HG03025 (cell line): Measurements from ENCODE around the gene DOK6.

Experiments used
- ATAC-seq: cut with Tn5 transposase; IDR thresholded peaks from one replicate; pipeline ENCODE4 v1.9.1; 2021; ENCODE audit warnings: mild to moderate bottlenecking, moderate library complexity; ENCODE audit not compliant: unreplicated experiment, low FRiP score

DOK6 gene

DNA sequence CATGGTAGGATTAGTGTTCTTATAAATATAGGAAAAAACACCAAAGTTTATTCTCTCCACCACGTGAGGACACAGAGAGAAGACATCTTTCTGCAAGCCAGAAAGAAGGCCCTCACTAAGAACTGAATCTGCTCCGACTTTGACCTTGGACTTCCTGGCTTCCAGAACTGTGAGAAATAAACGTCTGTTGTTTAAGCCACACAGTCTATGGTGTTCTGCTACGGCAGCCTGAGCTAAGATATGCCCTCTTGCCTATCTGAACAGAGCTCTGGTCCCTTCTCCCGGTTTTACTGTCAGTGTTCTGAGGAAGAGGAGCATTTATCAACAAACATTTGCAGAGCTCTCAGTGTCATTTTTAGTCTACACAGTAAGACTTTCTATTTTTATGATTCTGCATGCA, 131.3 kb downstream of the DOK6 start:
- ATAC-seq, result no peak

DNA sequence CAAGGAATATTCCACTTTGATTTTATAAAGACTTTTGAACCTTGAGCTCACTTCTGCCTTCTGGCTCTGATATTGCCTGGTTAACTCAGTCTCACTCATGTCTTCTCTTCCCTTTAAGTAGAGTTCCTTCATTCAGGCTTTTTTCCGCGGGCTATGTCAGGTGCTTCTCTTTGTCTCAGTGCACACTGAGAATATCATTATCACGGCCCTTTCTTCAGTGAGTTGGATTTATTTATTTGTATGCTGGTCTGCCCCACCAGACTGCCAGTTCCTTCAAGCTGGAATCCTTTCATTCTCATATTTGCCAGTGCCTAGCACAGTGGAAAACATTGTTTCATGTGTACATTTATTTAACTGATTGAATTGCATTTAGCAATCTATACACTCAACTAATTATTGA, 136.5 kb downstream of the DOK6 start:
- no peak for ATAC-seq

DNA sequence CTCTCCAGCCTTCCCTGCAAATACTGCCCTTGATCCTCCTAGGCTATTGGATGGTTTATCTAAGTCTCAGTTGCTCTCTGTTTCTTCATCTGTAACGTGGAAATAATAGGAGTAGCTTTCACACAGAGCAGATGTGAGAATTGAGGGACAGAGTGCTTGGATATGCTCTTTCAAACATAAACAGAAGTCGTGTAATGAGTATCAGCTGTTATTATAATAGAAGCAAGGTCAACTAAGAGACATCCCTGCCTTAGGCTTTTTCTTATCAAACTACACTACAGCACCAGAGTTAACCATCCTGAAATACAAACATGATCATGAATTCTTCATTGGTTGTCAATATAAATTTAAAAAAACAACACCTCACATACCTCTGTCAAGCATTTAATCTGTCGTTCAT, 138.2 kb downstream of the DOK6 start:
- ATAC-seq, result no peak

DNA sequence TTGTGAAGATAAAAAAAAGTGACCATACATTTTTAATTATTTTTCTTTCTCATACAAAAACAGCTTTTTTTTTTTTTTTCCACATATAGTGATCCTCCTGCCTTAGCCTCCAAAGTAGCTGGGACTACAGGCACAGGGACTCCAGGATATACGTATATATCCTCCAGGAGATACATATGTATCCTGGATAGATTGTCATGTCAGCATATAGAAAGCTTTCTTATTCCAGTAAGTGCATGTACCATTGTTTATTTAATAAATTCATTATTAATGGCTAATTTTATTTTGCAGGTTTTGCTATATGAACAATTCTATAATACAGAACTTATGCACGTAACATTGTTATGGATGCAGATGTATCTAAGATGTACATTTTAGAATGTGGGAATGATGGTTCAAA, 138.7 kb downstream of the DOK6 start:
- ATAC-seq, result no peak

DNA sequence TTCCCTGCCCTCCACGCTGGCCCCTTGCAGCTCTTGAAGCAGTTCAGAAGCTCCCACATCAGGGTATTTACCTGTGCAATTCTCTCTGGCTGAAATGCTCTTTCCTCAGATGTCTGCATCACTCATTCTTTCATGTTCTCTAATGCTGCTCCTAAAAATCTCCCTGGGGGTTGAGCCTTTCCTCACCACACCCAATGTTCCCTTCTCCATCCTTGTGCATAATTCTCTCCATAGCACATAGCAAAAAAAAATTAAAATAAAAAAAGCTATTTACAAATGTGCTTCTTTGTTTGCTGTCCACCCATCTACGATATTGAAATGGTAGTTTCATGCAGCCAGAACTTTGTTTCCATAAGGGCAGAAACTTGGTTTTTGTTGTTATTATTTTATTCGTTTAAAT, 155.5 kb downstream of the DOK6 start:
- no peak for ATAC-seq

DNA sequence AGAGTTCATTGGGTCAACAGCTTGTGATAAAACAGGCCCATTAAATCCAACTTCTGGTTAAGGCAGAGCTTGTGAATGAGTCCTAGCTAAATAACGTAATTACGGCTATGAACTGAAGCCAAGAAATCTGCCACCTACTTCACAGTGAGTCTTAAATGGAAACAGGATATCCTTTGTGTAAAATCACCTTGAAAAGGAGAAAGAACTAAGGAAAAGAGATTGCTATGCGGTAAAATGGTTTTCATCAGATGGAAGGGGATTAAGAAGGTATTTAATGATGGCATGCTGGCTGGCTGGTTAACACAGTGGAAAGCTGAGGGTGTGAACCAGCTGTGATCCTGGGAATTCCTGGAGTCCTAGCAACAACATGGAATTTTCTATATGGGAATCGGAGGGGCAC, 156.6 kb downstream of the DOK6 start:
- no peak for ATAC-seq

DNA sequence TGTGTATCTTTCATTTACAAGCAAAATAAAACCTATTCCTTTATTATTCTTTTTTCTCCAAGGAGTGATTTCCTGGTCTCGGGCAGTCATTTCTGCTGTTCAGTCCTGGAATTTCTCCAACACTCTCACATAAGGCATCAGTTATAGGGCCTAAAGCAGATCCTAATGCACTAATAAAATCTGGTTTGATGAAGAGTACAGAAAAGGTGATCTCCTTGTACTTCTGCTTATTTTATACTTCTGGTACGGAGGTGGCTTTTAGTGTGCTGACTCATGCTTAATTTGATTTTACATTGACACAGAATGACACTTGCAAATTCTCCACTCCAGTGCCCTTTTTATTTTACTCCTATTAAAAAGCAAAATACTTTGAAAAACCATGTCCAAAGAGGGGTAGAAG, 157.4 kb downstream of the DOK6 start:
- no peak for ATAC-seq

DNA sequence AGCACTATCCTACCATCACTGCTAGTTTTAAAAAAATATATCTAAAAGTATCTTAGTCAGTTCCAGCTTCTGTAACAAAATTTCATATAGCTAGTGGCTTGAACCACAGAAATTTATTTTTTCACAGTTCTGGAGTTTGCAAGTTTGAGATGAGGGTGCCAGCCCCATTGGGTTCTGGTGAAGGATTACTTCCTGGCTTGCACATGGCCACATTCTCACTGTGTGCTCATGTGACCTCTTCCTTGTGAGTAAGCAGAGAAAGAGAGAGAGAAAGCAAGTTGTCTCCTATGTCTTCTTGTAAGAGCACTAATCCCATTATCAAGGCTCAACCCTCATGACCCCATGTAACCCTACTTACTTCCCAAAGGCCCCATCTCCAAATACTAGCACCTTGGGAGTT, 158.9 kb downstream of the DOK6 start:
- no peak for ATAC-seq

DNA sequence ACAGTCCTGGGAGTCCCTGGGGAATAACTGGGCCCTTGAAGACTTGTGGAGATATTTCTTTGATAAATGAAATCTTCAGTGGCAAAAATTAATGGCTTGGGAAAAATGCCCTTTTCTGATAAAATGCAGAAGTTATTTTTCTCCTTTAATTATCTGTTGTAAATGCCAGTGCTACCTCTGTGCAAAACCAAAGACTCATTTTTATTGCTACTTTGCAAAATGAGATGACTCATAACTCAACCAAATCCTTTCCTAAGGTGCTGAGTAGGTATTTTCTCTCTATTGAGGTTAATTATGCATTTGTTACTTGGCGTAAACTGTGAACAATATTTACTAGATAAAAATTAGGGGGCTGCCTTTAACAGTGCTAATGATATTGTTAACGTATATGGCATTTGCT, 163.9 kb downstream of the DOK6 start:
- ATAC-seq, result no peak

DNA sequence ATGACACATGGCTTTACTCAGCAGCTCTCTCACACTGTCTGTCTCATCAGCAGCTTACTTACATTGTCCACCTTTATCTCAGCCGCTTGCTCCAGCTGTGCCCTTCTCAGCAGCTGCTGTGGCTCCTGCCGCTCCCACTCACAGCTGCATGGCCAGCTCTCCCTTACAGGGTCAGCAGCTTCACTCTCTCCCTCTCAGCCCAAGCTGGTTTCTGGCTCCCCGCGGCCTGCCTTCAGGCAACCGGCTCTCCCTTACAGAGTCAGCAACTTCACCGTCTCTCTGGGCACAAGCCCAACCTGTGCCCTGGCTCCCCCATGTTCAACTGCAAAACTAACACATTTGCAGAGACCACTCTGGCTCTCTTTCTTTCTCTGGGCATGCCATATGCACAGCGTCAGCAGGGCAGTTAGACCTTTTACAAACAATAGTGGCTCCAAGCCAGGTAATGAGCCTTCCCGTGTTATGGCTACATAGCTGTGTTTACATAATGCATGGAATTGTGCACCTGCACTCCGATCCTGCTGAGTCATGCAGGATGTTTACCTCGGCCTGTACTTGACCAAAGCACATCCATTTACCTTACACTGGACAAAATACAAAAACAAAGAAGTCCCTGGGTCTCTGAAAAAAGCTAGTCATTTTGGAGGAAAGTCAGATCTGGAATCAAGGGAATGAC, 167.3 kb downstream of the DOK6 start:
- no peak for ATAC-seq

DNA sequence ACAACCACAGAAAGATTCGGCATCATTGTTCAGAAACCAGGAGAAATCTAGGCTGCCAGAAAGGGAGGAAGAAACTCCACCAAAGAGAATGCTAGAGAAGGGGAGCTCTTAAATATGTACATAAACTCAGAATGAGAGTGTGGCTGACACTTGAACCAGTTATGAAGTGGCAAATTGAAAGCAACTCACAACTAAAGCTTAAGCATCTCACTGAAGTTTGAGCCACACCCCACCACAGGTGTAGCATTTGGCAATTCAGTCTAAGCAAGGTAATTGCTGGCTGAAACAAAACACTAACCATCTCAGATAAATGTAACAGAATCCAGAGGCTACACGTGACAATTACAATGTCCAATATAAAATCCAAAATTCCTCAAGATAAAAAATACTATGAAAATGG, 168.4 kb downstream of the DOK6 start:
- ATAC-seq, result no peak

DNA sequence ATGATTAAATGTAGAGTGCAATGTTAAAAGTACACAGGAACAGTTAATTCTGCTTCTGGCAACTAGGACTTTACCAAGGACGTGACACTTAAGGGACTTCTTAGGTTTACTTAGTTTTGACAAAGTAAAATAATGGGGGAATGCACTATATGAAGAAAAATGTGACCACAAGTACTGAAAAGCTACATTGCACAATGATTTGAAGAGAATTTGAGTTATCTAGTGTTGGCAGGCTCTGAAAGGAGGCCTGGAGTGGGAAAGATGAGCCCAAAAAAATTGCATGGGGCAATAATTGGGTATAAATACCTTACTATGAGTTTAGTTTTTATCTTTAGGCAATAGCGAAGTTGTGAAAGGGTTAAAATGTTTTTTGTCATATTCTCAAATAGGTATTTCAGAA, 173.7 kb downstream of the DOK6 start:
- ATAC-seq, result no peak

DNA sequence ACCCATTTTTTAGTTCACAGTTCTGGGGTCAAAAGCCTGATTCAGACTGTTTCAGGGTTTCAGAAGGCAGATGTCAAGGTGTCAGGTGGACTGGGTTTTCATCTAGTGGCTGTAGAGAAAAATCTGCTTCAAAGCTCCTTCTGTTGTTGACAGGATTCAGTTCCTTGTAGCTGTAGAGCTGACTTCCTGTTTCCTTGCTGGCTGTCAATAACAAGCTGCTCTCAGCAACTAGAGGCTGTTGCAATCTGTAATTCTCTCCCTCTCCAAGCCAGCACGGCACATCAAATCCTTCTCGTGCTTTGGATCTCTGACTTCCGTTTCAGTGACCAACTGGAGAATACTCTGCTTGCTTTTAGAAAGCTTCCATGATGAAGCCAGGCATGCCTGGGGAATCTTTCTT, 179.4 kb downstream of the DOK6 start:
- ATAC-seq, result no peak

DNA sequence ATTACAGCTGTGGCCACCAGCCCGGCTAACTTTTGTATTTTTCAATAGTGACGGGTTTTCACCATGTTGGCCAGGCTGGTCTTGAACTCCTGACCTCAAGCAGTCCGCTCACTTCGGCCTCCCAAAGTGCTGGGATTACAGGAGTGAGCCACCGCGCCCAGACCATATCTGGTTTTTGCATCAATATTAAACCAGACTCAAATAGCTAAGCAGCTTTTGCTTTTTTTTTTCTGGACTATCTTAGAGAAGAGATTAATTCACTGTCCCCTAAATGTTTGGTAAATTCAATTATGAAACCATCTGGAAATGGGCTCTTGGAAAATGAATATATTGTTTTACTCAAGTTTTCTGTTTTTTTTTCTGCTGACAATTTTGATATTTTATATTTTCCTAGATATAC, 183.7 kb downstream of the DOK6 start:
- no peak for ATAC-seq

DNA sequence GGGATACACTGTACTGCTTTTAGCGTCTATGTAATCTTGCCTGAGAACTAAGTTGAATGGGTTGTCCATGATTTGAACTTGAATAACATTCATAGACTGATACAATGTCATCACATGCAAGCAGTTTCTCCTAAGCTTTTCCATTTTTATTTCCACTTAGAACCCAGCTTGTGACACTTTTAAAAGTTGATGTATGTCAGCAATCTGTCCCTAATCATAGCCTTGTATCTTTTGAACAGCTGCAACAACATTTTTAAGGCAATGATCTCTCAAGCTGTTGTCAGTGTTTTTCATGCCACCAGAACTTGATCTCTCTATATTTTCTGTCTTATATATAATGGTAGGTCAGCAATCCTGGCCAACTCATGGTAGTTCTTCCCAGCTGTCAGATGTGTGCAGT, 185.0 kb downstream of the DOK6 start:
- no peak for ATAC-seq

DNA sequence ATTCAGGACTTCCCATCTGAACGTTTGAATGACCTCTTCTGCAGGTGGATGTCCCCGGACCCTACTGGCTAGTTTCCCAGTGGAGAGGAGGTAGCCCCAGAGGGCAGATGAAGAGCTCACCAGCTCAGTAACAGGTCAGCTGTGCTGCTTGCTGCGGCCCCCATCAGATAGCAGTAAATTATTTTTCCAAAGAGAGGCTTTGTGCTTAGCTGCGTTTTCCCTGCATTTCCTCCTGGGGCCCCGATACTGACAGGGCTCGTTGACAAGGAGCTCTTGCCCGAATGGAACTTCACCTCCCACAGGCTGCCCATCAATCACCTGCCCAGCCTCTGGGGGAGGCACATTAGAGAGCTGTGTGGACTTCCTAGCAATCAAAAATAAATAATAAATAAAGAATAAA, 185.8 kb downstream of the DOK6 start:
- ATAC-seq, result no peak

DNA sequence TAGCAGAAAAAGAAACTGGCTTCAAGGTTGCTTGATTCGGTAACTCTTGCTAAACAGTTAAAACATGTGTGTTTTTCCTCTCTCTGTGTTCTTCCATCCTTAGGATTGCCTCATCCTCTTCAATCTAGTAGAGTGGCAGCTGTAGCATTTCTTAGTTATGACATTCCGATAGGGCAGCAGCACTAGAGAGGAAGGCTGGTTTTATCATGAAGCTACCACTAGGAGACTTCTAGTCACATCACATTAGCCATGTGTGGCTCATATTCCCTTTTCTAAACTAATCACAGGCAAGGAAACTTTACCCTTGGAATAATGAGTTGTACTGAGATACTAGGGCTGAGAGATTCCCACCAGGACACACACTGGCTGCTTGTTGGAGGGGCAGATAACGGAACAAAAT, 187.6 kb downstream of the DOK6 start:
- ATAC-seq, result no peak

DNA sequence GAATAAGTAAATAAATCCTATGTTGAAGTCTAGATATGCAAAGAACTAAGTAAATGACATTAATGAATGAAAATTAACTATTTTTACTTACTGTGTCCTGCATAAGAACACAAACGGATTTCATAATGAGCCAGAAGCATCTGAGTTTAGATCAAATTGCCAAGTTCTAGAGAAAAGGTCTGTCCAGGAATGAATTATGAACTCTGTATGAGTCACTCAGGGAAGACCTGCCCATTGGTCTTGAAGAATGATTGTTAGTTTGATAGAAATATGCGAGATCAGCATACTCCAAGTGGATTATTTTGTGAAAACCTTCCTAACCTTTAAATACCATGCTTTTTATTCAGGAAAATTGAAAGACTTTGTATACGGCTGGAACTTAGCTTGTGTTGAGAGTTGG, 189.5 kb downstream of the DOK6 start:
- ATAC-seq, result no peak

DNA sequence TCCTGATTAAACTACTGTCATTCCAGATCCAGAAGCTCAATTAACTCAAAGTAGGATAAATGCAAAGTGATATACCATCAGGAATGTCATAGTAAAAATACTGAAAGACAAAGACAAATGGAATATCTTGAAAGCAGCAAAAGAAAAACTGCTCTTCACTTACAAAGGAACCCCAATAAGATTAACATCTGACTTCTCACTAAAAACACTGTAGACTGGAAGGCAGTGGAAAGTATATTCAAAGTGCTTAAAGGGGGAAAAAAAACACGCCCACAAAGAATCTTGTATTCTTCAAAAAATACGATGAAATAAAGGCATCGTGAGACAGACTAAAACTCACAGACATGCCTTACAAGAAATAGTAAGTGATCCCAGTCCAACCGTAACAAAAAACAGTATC, 195.7 kb downstream of the DOK6 start:
- no peak for ATAC-seq

DNA sequence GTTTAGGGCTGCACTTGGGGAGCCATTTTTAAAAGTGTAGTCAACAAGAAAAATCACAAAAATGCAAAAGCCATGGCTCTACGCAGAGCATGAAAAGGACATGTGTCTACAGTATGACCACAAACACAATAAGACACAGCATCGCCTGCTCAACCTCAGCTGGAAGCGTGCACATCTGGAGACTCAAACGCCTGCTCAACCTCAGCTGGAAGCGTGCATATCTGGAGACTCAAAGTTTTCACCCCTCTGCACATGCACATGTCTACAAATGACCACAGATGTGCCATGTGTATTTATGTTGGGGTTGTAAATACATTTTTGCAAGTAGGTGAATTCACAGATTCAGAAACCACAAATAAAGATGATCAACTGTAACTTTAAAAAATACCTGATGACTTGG, 196.9 kb downstream of the DOK6 start:
- no peak for ATAC-seq

DNA sequence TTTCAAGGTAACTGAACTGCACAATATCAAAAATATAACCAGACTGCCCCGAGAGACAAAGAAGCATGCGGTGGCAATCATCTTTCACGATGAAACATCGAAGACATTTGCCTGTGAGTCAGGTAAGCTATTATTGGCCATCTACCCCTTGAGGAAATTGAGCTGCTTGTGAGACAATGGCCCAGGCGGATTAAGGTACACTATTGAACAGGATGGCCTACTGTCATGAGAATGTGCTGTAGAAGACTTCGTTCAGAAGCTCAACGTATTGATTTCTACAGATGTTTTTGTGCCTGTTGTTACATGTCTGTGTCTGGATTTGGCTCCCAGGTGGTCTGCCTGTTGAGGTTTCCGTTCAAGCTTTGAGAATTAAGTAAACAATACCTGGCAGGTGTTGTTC, 198.7 kb downstream of the DOK6 start:
- ATAC-seq, result no peak

DNA sequence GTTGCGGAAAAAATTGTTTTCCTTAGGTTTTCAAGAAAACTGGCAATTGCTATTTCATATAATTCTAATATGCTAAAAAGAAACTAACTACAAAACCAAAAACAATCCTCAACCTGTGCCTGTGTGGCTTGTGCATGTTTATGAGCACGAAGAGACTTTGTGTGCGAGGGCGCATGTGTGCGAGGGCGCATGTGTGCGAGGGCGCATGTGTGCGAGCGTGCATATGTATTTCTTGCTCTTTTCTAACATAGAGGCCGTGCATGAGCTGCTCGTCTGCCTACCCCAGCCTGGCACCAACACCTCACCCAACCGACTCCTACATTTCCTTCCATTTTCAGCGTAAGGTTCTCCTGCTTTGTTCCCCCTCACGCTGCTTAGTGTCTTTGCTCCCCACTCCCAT, 211.6 kb downstream of the DOK6 start:
- no peak for ATAC-seq

DNA sequence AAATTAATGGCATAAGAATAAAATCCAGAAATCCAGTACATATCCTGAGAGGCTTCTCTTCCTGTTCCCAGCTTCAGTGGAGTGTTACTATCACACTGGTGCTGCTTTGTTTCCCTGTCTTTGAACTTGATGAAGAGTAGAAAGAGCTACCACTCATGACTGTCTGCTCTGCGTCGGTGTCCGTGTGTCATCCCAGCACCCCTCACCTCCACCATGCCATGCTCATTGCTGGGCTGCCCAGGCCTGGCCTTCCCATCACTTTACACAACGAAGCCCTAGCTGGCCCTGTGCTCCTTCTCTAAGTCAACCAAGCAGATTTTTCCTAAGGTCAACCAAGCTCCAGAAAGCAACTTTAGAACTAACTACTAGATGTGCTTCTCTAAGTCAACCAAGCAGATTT, 215.4 kb downstream of the DOK6 start:
- no peak for ATAC-seq
